DMS 273 treated with DMSO at 0.1 percent for 48 hours (cell line): ENCODE results near the gene CCDC141.
"Not testable (repeated sequence)": the region's sequence is repeated elsewhere in the genome, so short reads cannot be mapped to it uniquely, and the experiment has no call there.

Experiments used
- DNase-seq: peaks from one replicate; lab custom pipeline; 2025; lab: John Stamatoyannopoulos, UW

Gene CCDC141

GRCh38 chr2:179044500-179044899 is 5.4 kb downstream of the CCDC141 start:
- DNase-seq, result no peak

GRCh38 chr2:179037807-179038206 is 12.1 kb downstream of the CCDC141 start:
- no peak for DNase-seq

- no peak for DNase-seq
Measured at GRCh38 chr2:179036353-179036905, 13.5 kb downstream of the CCDC141 start.

GRCh38 chr2:179031731-179032408 is 18.1 kb downstream of the CCDC141 start:
- no peak for DNase-seq

GRCh38 chr2:179024445-179024844 is 25.5 kb downstream of the CCDC141 start:
- DNase-seq, result no peak

GRCh38 chr2:179022685-179023084 is 27.3 kb downstream of the CCDC141 start:
- no peak for DNase-seq

GRCh38 chr2:179021258-179021657 is 28.7 kb downstream of the CCDC141 start:
- no peak for DNase-seq

GRCh38 chr2:179020156-179020750 is 29.7 kb downstream of the CCDC141 start:
- peak; percentile 4 for DNase-seq

GRCh38 chr2:179019260-179019659 is 30.7 kb downstream of the CCDC141 start:
- no peak for DNase-seq

GRCh38 chr2:179017773-179018357 is 32.1 kb downstream of the CCDC141 start:
- DNase-seq, result no peak

GRCh38 chr2:179014189-179014588 is 35.7 kb downstream of the CCDC141 start:
- DNase-seq, result not testable (repeated sequence)

GRCh38 chr2:179005976-179006375 is 44.0 kb downstream of the CCDC141 start:
- no peak for DNase-seq

- no peak for DNase-seq
Measured at GRCh38 chr2:178999476-178999875, 50.5 kb downstream of the CCDC141 start.

- DNase-seq, result no peak
Measured at GRCh38 chr2:178998539-178998938, 51.4 kb downstream of the CCDC141 start.

- DNase-seq, result no peak
Measured at GRCh38 chr2:178997477-178997876, 52.5 kb downstream of the CCDC141 start.

GRCh38 chr2:178997067-178997466 is 52.9 kb downstream of the CCDC141 start:
- DNase-seq, result no peak

GRCh38 chr2:178994264-178994663 is 55.7 kb downstream of the CCDC141 start:
- DNase-seq, result no peak

GRCh38 chr2:178993788-178994187 is 56.1 kb downstream of the CCDC141 start:
- DNase-seq, result no peak

GRCh38 chr2:178992719-178993118 is 57.2 kb downstream of the CCDC141 start:
- not testable (repeated sequence) for DNase-seq

GRCh38 chr2:178990533-178991241 is 59.2 kb downstream of the CCDC141 start:
- DNase-seq, result no peak

GRCh38 chr2:178989424-178989823 is 60.5 kb downstream of the CCDC141 start:
- DNase-seq, result not testable (repeated sequence)

- DNase-seq, result not testable (repeated sequence)
Measured at GRCh38 chr2:178982652-178983051, 67.3 kb downstream of the CCDC141 start.
